HG03432 (cell line): Measurements from ENCODE around the gene KPTN.

ENCODE experiments used
- ATAC-seq: cut with Tn5 transposase; IDR thresholded peaks from one replicate; pipeline ENCODE4 v1.9.1; 2021; ENCODE audit warnings: mild to moderate bottlenecking, moderate library complexity; ENCODE audit not compliant: unreplicated experiment

The KPTN gene

DNA sequence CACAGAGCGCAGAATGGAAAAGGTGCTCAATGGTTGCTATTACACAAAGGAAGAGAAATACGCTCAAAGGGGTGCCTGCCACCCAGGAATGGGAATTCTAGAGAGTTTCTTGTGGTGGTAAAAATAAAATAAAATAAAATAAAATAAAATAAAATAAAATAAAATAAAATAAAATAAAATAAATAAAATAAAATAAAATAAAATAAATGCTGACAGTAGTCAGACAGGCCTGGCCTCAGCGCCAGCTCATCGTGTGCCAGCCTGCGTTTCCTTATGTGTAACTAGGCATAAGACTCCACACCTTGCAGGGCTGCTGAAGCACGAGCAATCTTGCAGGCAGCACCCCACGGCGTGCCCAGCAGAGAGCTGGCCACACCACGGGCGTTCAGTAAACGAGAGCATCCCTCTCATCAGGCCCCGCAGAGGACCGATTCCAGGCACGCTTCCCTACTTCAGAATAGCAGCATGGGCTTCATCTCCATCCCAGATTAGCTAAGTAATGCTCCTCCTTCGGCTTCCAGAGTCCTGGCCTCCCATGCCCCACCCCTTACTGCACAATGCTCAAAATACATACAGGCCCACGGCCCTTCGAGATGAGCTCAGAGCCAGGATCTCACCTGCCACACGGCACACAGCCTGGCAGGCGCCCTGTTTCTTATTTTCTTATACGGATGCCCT lies 25.3 kb upstream of the KPTN start:
- no peak for ATAC-seq

DNA sequence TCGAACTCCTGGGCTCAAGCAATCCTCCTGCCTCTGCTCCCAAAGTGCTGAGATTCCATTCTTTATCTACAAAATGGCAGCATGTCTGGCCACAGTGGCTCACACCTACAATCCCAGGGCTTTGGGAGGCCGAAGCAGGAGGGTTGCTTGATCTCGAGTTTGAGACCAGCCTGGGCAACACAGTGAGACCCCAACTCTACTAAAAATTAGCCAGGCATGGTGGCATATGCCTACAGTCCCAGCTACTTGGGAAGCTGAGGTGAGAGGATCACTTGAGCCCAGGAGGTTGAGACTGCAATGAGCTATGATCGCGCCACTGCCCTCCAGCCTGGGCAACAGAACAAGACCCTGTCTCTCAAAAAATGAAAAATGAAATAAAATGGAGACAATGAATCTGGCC lies 24.7 kb upstream of the KPTN start:
- ATAC-seq = no peak

- no peak for ATAC-seq
Observed at GRCh38 chr19:47507924-47508553, 24.0 kb upstream of the KPTN start.

DNA sequence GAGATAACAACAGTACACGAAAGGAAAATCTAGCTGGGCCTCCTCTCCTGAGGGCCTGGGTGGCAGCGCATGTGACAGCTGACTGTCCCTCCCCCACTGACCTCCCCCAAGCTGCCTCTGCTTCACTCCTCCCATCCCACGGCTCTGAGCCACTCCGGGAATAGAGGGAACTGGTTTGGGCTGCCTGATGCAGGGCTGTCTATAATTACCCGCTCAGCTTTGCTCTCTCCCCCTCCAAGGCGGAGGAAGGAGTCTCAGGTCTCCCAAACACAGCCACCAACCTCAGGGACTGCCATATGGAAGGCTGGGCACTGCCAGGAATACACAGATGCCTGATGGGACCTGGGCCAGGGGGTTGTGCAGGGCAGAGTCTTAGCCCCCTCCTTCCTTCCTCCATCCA lies 23.0 kb upstream of the KPTN start:
- no peak for ATAC-seq

DNA sequence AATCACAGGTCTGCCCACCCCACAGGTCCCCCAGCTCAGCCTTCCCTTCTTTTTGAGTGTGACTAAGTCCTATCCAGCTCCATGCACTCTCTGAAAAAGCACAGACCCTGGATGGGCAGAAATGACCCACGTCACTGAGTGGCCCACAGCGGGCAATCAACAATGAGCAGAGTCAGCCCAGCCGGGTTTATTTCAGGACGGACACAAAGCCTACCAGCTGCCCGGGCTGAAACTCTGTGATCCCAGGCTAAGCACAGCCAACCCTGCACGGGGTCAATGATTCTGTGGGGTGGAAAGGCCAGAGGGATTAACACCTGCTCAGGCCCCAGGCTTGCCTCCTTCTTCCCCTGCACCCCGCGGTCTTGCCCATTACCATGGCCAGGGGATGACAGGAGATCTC lies 22.4 kb upstream of the KPTN start:
- ATAC-seq = no peak

DNA sequence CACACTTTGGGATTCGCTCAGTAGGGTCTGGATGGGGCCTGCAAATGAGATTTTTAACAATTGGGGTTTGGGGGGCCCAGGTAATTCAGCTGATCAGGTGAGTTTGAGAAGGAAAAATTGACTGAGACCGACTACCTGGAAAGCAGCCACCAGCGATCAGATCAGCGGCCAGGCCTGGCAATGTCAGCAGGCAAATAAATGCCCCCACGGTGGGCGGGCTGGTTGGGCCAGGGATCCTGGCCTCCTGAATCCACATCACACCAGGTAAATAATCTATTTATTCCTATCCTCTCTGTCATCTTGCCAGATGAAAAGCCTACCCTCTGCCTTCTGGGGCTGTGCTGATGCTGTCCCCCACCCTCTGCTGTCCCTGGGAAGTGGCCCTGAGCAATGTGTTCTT lies 21.5 kb upstream of the KPTN start:
- ATAC-seq = no peak

DNA sequence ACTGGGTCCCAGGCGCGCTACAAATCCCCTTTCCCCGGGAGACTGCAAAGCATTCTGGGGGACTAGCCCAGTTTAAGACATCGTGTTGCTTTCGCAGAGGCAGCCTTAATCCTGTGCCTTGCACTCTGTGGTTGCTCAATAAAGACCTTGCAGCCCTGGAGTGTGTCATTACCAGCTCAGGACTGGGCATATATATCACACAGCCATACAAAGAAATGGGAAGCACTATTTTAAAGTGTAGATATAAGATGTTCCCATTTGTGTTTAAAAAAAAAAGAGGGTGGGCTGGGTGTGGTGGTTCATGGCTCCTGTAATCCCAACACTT lies 19.8 kb upstream of the KPTN start:
- ATAC-seq = no peak

- no peak for ATAC-seq
Observed at GRCh38 chr19:47503130-47503825, 19.3 kb upstream of the KPTN start.

DNA sequence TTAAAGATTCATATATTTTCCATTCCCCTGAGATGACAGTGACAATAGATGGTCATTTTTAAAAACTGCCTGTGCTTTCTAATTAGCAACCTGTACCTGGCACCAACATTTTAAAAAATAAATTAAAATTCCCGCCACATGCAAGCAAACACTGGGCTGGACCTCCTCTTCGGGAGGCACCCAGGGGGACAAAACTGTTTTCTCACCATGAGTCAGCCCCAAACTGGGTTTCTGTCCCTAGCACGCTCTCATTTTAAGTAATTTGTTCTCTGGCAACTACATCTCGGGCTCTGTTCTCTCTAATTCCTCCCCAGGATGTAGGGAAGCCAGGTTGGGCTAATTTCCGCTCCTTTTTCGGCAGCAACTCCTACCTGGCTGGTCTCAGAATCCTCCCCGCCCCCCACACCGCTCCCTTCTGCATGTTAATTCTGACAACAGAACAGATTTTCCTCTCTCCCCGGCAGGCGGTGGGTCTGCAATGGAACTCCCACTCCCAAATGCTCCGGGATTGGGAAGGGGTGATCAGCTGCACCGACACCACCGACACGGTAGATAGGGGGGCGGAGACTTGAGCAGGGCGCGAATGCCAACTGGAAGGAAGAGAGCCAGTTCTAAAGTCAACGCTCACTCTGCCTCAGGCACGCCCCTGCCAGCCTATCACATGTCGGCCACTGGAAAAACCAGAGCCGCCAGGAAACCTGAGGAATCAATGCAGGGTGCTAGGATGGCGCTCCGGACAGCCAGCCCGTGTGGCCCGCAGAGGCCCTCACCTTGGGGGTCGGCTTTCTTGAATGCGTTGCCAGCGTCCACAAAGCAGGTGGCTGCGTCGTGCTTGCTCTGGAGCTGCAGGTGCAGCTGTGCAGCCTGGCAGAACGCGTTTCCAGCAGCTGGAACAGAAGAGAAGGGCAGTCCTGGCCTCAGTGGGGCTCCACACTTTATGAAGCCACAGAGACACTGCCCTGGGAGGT lies 16.1 kb upstream of the KPTN start:
- ATAC-seq = no peak

- no peak for ATAC-seq
Observed at GRCh38 chr19:47499371-47499770, 15.4 kb upstream of the KPTN start.

GRCh38 chr19:47498561-47498960 lies 14.5 kb upstream of the KPTN start:
- ATAC-seq = no peak

GRCh38 chr19:47497821-47498520 lies 14.0 kb upstream of the KPTN start:
- no peak for ATAC-seq

- no peak for ATAC-seq
Observed at GRCh38 chr19:47497050-47497766, 13.2 kb upstream of the KPTN start.

DNA sequence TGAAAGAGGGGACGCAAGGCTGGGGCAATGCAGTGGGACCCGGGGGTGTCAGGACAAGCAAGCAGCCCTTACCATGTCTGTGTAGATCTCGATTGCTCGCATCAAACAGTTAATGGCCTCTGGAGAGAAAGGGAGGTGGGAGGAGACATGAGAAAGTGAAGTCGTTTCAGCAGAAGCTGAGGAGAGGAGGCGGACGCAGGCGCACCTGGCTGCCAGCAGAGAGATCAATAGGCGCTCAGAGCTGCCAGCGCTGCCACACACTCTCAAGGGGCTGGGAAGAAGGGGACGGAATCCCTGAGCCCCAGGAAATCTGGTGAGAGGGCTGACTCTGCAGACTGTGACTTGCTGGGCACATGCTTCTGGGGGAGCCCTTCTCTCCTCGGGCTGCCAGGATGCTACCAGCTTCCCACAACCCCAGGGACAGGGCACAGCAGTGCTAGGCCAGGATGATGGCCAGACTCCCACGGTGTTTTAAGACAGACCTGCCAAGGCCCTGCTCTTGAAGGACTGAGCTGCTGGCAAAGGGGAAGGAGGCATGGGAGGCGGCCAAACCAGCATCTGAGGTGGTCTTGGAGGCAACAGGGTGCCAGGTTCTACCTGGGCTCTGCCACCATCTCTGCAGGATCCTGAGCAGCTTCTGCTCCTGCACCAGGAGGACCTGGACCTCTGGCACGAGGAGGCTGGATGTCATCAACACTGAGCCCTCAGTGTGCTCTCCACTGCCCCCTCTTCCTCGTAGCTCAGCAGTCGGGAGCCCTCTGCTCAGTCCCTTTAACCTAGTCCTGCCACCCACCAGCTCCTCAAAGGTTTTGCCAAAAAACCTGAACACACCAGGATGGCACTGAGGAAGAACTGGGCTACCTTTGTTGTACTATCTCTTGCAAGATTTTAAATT lies 11.7 kb upstream of the KPTN start:
- no peak for ATAC-seq

DNA sequence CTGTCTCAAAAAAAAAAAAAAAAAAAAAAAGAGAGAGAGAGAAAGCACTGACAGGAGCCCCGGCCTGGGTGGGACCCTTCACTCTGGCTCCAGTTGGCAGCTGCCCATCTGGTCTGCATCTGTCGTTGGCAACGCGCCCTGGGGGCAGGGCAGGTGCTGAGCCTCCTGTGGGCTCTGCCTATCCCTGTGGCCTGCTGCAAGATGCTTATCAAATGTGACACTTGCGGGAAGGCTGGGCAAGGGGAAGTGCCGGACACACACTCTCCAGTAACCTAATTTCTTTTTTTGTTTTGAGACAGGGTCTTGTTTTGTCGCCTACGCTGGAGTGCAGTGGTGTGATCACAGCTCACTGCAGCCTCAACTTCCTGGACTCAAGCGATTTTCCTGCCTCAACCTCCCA lies 10.7 kb upstream of the KPTN start:
- no peak for ATAC-seq

DNA sequence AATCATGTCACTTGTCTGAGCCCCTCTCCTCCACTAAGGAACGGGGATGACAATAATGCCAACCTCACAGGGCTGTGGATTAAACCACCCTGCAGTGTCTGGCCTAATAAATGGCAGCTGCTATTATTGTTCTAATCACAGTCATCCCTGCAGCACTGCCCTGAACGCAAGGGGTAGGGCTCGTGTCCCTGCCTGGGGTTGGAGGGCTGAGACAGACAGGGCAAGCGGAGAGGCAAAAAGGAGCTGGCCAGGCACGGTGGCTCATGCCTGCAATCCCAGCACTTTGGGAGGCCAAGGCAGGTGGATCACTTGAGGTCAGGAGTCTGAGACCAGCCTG lies 10.2 kb upstream of the KPTN start:
- ATAC-seq = no peak

DNA sequence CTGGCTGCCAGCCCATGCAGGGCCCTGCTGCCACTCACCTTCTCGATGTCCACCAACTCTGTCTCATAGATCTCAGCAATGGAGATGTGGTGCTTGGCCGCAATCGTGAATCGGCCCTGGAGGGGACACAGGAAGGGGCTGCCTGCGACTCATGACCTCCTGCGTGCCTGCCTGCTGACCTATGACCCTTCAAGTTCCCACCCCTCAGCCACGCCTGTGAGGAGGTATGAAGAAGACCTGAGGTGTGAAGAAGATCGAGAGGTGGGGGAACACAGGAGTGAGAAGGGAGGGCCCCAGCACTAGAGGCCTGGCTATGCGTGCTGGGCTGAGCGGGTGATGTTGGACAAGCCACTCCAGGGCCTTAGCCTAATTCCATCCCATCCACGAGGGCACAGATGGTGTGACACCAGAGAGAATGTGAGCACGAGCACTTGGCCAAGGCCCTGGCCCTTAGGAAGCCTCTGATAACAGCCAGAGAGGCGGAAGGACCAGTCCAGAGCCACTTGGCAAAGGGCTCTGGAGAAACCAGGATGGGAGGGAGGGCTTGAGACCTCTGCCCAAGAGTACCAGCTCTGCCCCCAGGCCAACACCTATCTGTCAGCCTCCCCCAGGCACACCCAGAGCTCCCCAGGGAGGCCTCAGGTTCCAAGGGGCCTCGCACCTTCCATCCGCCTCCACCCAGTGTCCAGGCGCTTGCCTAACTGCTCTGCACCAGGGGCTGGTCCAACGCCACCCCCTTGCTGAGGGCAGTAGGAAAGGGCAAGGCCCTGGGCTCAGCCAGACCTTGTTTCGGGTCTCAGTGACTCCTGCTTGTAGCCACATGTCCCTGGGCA lies 9.6 kb upstream of the KPTN start:
- no peak for ATAC-seq
